Colonic mucosa (tissue), 4 donors: ENCODE results near the gene PDS5A. TPM values are rescaled to one million over a fixed set of nuclear protein-coding genes. Genes with fewer than 3 reads are reported as not detected.
"Not testable (repeated sequence)": the region's sequence is repeated elsewhere in the genome, so short reads cannot be mapped to it uniquely, and the experiment has no call there.

Source experiments
- DNase-seq: peaks from one replicate; pipeline ENCODE4 v3.0.0-alpha.2; 2020
- H3K27ac ChIP-seq: fragments of 200-600 bp; one replicate; pipeline ENCODE4 v1.8.0; 2021
- H3K27me3 ChIP-seq: fragments of 200-600 bp; one replicate; pipeline ENCODE4 v1.8.0; 2021
- H3K36me3 ChIP-seq: fragments of 200-600 bp; one replicate; pipeline ENCODE4 v1.8.0; 2021
- H3K4me1 ChIP-seq: fragments of 200-600 bp; one replicate; pipeline ENCODE4 v1.8.0; 2021; ENCODE audit warnings: mild to moderate bottlenecking
- H3K4me3 ChIP-seq: fragments of 200-600 bp; one replicate; pipeline ENCODE4 v1.8.0; 2021
- H3K9ac ChIP-seq, 2 donors: one replicate each; pipeline ENCODE4 v1.7.0; 2013; ENCODE audit warnings: control low read depth in 2 of 2, low read depth in 2 of 2, low read length in 2 of 2
- H3K9me3 ChIP-seq: fragments of 200-600 bp; one replicate; pipeline ENCODE4 v1.8.0; 2021
- intact Hi-C: fragments of 100-400 bp; cut with DNase I; formaldehyde crosslinking; loops from one replicate; pipeline ENCODE4 v1.14.1; 2022
- total RNA-seq, 2 donors: library from RNA; stranded (reverse); fragmentation: NEBNext Ultra II Directional in 1 of 2; extraction: Animal tissue kit (Norgen Biotek cat#: 25700) in 1 of 2; gene quantifications; one replicate each; pipeline ENCODE4 v1.2.1, GENCODE V29; 2021
- TF ChIP-seq, protein P1 (sequence below): fragments of 200-600 bp; IDR thresholded peaks from one replicate; pipeline ENCODE4 v1.8.0; 2022; ENCODE audit warnings: antibody characterized with exemption, mild to moderate bottlenecking
- donor health status: healthy.
- donor health status: DM: no; HTN: no; CAD: no.
- donor health status: DM: no; HTN: no; CAD: no.

The PDS5A gene
- total RNA-seq, 2 donors from 2014 or later = 63.8 to 68.0 TPM

DNA sequence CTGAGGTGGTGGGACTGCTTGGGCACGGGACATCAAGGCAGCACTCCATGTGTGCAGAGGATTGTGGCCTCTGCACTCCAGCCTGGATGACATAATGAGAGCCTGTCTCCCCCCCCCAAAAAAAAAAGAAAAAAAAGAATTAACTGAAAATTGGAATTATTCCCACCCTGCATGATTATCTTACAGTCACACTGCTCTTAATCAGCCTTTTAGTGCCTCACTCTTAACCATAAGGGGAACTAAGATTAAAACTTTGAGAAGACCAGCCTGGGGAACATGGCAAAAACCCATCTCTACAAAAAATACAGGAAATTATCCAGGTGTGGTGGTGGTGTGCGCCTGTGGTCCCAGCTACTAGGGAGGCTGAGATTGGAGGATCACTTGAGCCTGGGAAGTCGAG lies 185.2 kb downstream of the PDS5A start:
- intact Hi-C loops = no loop called here
- TF ChIP-seq, protein P1, sequence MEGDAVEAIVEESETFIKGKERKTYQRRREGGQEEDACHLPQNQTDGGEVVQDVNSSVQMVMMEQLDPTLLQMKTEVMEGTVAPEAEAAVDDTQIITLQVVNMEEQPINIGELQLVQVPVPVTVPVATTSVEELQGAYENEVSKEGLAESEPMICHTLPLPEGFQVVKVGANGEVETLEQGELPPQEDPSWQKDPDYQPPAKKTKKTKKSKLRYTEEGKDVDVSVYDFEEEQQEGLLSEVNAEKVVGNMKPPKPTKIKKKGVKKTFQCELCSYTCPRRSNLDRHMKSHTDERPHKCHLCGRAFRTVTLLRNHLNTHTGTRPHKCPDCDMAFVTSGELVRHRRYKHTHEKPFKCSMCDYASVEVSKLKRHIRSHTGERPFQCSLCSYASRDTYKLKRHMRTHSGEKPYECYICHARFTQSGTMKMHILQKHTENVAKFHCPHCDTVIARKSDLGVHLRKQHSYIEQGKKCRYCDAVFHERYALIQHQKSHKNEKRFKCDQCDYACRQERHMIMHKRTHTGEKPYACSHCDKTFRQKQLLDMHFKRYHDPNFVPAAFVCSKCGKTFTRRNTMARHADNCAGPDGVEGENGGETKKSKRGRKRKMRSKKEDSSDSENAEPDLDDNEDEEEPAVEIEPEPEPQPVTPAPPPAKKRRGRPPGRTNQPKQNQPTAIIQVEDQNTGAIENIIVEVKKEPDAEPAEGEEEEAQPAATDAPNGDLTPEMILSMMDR = no peak
- Histone ChIP-seq H3K27ac (no peak overlapping the region), H3K36me3 (no peaks in the 10 kb centered on the region), H3K27me3 (no peaks in the 10 kb centered on the region), H3K4me3 (no peak overlapping the region), H3K4me1 (no peaks in the 10 kb centered on the region), H3K9me3 (no peaks in the 10 kb centered on the region), H3K9ac (no peak overlapping the region)
- no peak for DNase-seq

DNA sequence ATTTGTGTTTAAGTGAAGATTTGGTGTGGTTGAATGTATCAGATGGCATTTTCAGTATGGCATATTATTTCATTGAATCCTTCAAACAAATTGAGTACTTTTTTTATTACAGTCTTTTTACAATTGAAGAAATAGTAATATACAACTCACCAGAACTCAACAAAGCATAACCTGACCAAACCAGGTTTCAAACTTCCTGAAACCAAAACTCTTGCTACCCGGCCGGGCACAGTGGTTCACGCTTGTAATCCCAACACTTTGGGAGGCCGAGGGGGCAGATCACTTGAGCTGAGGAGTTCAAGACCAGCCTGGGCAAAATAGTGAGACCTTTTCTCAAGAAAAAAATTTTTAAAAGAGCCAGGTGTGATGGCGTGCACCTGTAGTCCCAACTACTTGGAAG lies 185.6 kb downstream of the PDS5A start:
- Histone ChIP-seq H3K4me3 (no peak overlapping the region), H3K4me1 (no peaks in the 10 kb centered on the region), H3K9ac (no peak overlapping the region), H3K9me3 (no peaks in the 10 kb centered on the region), H3K27me3 (no peaks in the 10 kb centered on the region), H3K36me3 (no peaks in the 10 kb centered on the region), H3K27ac (no peak overlapping the region)
- intact Hi-C loops = no loop called here
- TF ChIP-seq, protein P1 = no peak
- no peak for DNase-seq

DNA sequence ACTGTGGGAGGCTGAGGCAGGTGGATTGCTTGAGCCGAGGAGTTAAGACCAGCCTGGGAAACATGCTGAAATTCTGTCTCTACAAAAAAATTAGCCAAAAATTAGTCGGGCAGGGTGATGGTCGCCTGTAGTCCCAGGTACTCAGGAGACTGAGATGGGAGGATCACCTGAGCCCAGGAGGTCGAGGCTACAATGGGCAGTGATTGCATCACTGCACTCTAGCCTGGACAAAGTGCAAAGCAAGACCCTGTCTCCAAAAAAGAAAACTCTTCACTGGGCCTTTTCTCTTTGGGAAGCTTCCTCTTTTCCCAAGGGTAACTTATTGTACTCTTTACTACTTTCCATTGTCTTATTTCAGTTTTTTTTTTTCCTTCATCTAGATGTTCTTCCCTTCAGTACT lies 190.9 kb downstream of the PDS5A start:
- Histone ChIP-seq H3K9ac (no peak overlapping the region), H3K27me3 (no peaks in the 10 kb centered on the region), H3K36me3 (no peaks in the 10 kb centered on the region), H3K9me3 (no peaks in the 10 kb centered on the region), H3K27ac (no peak overlapping the region), H3K4me1 (no peaks in the 10 kb centered on the region), H3K4me3 (no peak overlapping the region)
- DNase-seq = no peak
- intact Hi-C loops = no loop called here
- TF ChIP-seq, protein P1 = no peak

DNA sequence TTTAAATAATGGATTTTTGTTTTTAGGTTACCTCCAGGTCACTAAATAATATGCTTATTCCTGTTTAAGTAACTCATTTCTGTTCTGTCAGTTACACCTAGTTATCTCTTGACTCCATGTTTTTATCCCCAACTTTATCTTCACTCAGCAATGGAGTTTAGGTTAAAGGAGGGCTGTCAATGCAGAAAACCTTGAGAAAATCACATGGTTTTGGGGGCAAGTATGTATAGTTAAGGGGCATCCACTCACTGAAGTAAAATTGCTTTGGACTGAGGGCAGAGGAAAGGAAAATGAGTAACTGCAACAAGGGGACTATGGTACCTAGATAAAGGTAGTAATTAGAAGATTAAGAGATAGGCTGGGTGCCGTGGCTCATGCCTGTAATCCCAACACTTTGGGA lies 192.6 kb downstream of the PDS5A start:
- H3K36me3 ChIP-seq = no peaks in the 10 kb centered on the region
- DNase-seq = no peak
- no peak overlapping the region for H3K9ac ChIP-seq
- H3K4me3 ChIP-seq = no peak overlapping the region
- no peaks in the 10 kb centered on the region for H3K27me3 ChIP-seq
- no peaks in the 10 kb centered on the region for H3K4me1 ChIP-seq
- TF ChIP-seq, protein P1 = no peak
- no peak overlapping the region for H3K27ac ChIP-seq
- H3K9me3 ChIP-seq = no peaks in the 10 kb centered on the region
- intact Hi-C loops = no loop called here

DNA sequence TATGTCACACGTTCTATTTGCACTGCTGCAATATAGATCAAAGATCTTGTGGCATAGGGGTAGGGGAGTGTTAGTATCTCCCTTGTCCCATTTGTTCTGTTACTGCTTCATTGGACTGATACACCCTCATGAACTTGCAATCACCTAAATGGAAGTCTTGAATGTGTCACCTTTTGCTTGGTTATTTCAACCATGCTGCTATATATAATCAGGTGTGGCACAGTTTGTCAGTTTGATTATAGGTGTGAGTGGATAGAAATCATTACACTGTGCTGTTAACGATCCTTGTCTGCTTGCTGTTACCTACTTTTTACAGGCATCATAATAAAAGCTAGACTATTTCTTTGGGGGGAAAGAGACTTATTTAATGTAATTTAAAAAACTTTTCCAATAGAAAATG lies 195.7 kb downstream of the PDS5A start:
- H3K9ac ChIP-seq, H3K27me3 ChIP-seq, H3K36me3 ChIP-seq, H3K4me3 ChIP-seq, H3K27ac ChIP-seq, DNase-seq, H3K4me1 ChIP-seq, intact Hi-C loops, H3K9me3 ChIP-seq: not testable (repeated sequence)

Other genes starting within 250 kb of the PDS5A start
- gene N4BP2, start 78.9 kb upstream of the PDS5A start, total RNA-seq = 1 to 10 TPM; 5.1 to 7.5 TPM
- 1 to 10 TPM; 1.6 to 2.6 TPM for gene RHOH, start 219.1 kb upstream of the PDS5A start, total RNA-seq